IPS-NIHi7 (cell line): ENCODE measurements around the gene TMPRSS11D.
A peak's percentile ranks its signal among the peaks of the same experiment; 100 is the strongest.

Experiments used
- DNase-seq: peaks from one replicate; pipeline ENCODE4 v3.0.0; 2012; ENCODE audit warnings: mixed read lengths; ENCODE audit errors: extremely low spot score

The TMPRSS11D gene

GRCh38 chr4:67883902-67884301 lies at the start of gene TMPRSS11D:
TMPRSS11D (minus strand) TSS chr4:67884002; CDS start chr4:67883933, 69 bp downstream.
- DNase-seq: no peak

GRCh38 chr4:67933038-67933437 lies 49.2 kb upstream of the TMPRSS11D start:
- no peak for DNase-seq

- no peak for DNase-seq
These were observed 47.5 kb upstream of the TMPRSS11D start for GRCh38 chr4:67931256-67931655.

- DNase-seq: no peak
These were observed 45.6 kb upstream of the TMPRSS11D start for GRCh38 chr4:67929426-67929825.

GRCh38 chr4:67928546-67928945 lies 44.7 kb upstream of the TMPRSS11D start:
- DNase-seq: peak; percentile 13

- no peak for DNase-seq
These were observed 43.4 kb upstream of the TMPRSS11D start for GRCh38 chr4:67927251-67927650.

GRCh38 chr4:67926485-67926884 lies 42.7 kb upstream of the TMPRSS11D start:
- DNase-seq: no peak

GRCh38 chr4:67922697-67923096 lies 38.9 kb upstream of the TMPRSS11D start:
- no peak for DNase-seq

GRCh38 chr4:67918428-67918827 lies 34.6 kb upstream of the TMPRSS11D start:
- peak; percentile 24 for DNase-seq

GRCh38 chr4:67915400-67915966 lies 31.7 kb upstream of the TMPRSS11D start:
- no peak for DNase-seq

- no peak for DNase-seq
These were observed 28.3 kb upstream of the TMPRSS11D start for GRCh38 chr4:67912080-67912479.

GRCh38 chr4:67911638-67912037 lies 27.8 kb upstream of the TMPRSS11D start:
- no peak for DNase-seq

GRCh38 chr4:67911141-67911540 lies 27.3 kb upstream of the TMPRSS11D start:
- no peak for DNase-seq

GRCh38 chr4:67910585-67910905 lies 26.7 kb upstream of the TMPRSS11D start:
- no peak for DNase-seq

- DNase-seq: no peak
These were observed 26.2 kb upstream of the TMPRSS11D start for GRCh38 chr4:67909905-67910584.

GRCh38 chr4:67907650-67908049 lies 23.8 kb upstream of the TMPRSS11D start:
- DNase-seq: no peak

GRCh38 chr4:67899096-67899495 lies 15.3 kb upstream of the TMPRSS11D start:
- DNase-seq: no peak

GRCh38 chr4:67897686-67898085 lies 13.9 kb upstream of the TMPRSS11D start:
- DNase-seq: no peak

- DNase-seq: no peak
These were observed 12.7 kb upstream of the TMPRSS11D start for GRCh38 chr4:67896421-67897065.

GRCh38 chr4:67894659-67895058 lies 10.9 kb upstream of the TMPRSS11D start:
- no peak for DNase-seq

- peak; percentile 68 for DNase-seq
These were observed 9.1 kb upstream of the TMPRSS11D start for GRCh38 chr4:67892905-67893304.

GRCh38 chr4:67892253-67892652 lies 8.5 kb upstream of the TMPRSS11D start:
- no peak for DNase-seq

GRCh38 chr4:67891645-67892044 lies 7.8 kb upstream of the TMPRSS11D start:
- no peak for DNase-seq
